HG03432 (cell line): Measurements from ENCODE around the gene DDRGK1.
"Not testable (repeated sequence)": the region's sequence is repeated elsewhere in the genome, so short reads cannot be mapped to it uniquely, and the experiment has no call there.

Experiments
- ATAC-seq: cut with Tn5 transposase; IDR thresholded peaks from one replicate; pipeline ENCODE4 v1.9.1; 2021; ENCODE audit warnings: mild to moderate bottlenecking, moderate library complexity; ENCODE audit not compliant: unreplicated experiment

Gene DDRGK1

DNA sequence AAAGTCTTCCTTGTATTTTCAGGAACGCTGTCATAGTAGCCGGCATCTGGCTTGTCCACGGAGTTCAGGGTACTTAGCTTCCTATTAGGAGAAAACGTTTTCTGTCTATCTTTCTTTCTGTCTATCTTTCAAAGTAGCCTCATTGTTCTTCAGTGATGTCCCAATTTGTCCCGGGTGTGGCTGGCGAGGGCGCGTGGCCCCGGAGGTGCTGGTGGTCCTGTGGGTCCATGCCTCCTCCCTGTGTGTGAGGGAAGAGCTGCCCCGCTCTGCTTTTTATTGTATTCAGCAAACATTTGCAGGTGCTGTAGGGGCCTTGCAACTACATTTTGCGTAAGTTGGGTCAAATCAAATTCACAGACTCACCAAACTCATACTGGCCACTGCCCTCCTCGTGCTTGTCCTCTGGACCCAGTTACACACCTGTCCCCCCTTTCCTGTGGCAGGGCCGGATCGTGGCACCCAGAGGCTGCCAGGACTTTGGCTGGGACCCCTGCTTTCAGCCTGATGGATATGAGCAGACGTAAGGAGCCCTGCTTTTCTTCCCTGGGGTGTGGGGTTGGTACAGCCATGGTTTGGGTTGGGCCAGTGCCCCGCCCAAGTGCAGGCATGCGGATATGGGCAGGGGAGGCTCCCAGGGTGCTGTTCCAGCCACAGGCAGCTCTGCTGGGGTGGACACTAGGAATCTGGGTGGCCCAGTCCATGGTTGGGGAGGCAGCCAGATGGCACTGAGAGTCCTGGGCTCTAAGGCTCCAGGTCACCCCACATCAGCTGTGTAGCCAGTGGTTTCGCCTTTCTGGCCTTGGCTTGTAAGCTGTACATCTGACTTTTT lies 17.1 kb upstream of the DDRGK1 start:
- ATAC-seq, result no peak

DNA sequence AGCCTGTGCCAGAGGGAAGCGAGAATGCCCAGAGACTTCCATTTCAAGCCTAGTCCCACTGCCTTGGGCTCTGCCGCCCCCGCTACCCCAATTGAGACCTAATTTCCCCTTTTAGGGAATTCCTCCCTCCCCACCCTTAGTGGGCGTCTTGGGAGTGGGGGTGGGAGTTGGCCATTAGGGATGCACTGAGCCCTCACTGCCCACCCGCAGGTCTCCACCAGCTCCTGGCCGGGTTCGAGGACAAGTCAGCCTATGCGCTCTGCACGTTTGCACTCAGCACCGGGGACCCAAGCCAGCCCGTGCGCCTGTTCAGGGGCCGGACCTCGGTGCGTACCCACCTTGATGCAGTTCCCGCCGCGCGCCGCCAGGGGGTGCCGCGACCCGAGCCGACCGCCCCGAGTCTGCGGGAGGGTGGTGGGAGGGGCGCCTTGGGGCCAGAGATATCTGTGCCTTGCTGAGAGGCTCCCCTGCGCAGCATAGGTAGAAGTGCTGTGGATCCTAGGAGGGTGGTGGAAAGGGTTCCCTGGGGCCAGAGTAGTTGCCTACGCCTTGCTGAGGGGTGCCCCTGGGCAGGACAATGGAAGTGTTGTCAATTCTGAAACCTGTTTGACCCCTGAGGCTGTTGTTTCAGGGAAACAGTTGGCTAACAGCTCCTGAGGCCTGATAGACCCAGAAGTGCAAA lies 14.0 kb upstream of the DDRGK1 start:
- peak; percentile 65 for ATAC-seq

DNA sequence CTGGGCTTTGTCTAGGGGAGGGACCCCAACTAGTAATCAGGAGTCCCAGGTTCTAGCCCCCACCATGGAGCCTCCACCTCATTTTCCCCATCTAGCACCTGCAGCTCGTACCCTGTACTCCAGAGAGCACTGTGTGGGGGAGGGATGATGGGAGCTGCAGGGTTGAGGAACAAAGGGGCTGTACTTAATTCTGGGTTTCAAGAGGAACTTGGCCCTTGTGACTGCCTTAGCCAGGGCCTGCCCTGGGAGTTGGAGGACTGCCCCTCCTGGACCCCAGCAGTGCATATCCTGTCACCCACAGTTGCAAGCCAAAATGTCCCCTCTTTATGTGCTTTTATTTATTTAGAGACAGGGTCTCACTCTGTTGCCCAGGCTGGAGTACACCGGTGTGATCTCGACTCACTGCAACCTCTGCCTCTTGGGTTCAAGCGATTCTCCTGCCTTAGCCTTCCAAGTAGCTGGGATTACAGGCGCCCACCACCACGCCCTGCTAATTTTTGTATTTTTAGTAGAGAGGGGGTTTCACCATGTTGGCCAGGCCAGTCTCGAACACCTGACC lies 11.0 kb upstream of the DDRGK1 start:
- ATAC-seq, result not testable (repeated sequence)

DNA sequence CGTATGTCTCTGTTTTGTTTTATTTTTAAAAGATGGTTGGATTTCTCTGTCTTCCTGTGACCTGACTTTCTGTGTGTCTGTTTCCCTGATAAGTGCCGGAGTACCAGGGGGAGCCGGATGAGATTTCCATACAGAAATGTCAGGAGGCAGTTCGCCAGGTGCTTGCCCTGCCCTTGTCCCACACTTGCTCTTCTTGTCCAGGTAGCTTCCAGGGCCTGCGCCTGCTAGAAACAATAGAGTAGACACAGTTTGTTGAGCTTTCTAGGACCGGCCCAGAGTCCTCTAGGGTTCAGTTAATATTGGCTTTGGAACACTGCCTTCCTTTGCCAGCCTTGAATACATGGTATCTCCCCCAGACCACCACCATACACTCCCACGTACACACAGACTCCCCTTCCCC lies 8.7 kb upstream of the DDRGK1 start:
- no peak for ATAC-seq

DNA sequence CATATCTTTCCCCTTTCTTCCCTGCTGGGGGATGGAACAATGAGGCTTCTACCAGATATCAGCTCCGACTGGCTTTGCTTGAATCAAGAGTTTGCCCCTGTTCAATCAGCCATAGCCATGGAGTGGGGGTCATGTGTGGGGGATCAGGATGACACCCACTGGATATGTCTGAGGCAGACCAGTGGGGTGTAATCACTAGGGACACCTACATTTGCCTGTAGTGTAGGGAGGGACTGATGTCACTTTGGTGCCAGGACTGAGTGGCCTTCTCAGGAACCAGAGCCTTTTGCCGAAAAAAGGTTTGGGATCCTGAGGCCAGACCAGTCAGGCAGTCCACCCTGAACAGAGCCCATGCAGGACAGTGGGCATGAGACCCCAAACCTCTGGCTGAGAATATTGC lies 5.9 kb upstream of the DDRGK1 start:
- no peak for ATAC-seq

DNA sequence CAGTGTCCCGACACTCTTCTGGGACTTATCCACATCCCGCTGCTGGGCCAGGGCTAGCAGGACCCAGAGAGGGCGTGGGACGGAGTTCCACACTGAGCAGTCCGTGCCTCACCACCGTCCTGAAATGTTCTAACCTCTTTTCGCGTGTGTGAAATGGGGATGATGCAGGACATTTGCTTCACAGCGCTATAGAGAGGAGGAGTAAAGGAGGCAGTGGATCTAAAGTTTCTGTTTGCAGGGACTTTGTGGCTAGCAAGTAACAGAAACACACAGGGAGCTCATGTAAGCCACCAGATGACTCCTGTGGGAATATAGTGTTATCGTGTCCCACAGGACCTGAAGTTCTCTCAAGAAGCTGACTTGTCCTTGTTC lies 5.5 kb upstream of the DDRGK1 start:
- no peak for ATAC-seq

DNA sequence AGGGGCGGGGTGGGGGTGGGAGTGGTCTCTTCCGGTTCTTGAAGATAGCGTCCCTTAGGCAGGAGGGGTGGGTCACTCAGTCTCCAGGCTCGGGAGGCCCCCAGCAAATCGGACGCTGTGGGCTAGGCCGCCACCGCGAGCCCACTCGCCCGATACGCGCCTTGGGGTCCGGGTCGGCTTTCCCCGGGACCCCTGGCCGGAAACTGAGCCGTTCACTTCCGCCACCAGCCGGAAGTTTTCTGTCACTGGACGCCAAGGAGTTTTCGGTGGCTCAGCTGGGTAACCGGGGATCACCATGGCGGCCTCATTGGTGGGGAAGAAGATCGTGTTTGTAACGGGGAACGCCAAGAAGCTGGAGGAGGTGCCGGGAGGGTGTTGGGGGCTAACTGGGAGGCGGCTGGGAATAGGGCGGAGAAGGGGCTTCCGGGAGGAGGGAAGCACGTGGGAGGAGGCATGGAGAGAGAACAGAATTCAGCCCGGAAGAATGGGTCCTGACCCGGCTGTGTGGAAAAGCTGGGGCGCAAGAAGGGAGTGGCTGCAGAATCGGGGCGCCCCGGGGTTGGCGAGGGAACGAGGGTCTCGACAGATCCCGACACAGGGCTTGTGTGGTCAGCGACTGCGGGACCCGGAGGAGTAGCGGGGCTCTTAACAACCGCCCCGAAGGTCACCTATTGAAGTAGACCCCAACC lies 4.9 kb upstream of the DDRGK1 start, which contains the start of gene ITPA:
Gene ITPA (plus strand): TSS at position 242 of the 689 bp plus-strand sequence. CDS start 54 bp downstream, at position 296.
- no peak for ATAC-seq

DNA sequence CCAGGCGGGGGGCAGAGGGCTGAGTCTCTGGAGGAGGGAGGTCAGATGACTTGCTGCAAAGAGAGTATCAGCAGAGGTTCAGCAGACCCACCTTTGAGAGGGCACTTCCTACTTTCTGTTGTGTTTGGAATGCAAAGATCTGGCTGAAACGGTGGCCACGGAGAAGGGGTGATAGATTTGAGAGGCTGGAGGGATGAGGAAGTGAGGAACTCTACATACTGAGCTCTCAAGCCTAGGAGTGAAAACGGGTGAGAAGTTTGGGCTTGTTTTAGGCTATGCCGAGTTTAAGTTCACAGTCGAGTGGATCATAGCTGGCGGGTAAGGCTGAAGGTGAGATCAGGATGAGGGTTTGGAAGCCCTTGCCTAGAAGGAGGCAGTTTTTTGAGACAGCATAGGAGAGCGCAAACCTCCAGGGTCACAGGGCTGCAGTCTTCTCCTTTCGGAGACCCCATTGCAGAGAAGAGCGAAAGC lies 4.3 kb upstream of the DDRGK1 start:
- ATAC-seq, result no peak

DNA sequence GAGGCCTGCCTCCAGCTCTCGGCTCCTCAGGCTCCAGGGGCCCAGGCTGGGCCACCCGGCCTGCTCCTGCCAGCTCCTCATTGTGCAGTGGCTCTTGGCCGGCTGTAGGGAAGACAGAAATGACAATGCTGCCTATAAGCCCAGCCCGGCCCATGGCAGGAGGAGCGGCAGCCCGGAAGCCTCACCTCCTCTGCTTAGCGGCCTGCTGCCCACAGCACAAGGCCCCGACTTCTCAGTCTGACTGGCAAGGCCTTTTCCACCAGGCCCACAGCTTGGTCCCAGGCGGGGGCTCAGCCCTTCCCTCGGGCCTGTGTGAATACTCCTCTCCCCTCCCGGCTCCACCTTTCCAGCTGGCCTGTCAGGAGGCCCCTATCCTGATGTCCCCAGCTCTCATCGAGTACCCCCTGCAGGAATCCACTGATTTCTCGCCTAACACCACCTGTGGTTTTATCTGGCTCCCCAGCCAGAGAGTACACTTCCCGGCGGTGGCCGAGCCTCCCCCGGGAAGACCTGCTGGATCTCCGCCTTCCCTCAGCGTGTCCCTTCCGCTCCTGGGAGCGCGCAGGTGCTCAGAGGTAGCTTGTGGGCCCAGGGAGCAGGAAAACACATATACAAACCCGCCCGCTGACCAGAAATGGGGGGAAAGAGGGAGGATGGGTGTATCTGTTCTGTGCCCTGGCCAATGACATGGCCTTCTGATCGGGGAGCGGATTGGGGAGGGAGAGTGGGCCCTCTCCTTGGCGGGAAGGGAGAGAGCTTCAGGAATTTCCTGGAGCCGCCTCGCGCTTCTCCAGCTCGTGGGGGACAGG lies 963 bp downstream of the DDRGK1 start:
- peak; percentile 23 for ATAC-seq

DNA sequence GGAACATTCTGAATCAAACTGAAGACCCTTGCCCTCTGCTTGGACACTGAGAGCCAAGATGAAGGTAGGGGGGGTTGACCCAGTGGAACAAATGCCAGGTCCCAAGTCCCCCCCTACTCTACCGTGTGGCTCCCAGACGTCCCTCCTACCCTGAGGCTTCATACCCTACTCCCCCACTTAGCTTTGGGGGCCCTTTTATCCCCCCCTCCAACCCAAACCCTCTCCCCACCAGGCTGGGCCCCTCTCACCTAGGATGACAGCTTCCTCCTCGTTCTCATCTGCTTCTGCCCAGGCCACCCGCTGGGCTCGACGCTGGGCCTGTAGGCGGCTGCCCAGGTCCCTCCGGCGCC lies 1.5 kb downstream of the DDRGK1 start:
- ATAC-seq, result no peak

DNA sequence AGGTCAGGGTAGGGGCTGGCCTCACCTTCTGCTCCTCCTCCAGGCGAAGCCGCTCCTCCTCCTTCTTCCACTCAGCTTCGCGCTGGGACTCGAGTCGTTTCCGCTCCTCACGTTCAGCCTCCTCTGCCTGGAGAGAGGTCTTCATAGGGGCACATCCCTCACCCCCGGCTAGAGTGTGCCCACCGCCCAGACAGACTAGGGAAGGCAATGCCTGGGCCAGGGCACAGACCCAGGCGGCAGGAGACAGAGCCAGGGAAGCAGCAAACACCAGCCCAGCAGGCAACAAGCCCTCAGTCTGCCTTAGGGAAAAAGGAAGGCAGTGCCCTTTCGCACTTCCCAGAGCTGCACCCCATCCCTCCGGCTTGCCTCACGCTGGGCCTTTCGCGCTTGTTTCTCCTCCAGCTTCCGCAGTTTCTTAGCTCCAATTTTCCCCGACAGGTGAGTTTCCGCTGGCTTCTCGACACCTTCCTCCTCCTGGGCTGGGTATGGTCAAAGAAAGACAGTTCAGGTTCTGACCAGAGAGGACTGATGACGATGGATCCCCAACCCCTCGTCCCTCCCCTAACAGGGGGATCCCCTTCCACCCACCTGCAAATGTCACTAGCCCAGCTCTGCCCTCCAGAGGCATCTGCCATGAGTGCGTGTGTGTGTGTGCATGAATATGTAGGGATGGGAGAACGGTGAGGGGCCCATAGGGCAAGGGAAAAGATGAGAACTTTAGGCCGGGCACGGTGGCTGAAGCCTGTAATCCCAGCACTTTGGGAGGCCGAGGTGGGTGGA lies 4.3 kb downstream of the DDRGK1 start:
- ATAC-seq, result no peak

DNA sequence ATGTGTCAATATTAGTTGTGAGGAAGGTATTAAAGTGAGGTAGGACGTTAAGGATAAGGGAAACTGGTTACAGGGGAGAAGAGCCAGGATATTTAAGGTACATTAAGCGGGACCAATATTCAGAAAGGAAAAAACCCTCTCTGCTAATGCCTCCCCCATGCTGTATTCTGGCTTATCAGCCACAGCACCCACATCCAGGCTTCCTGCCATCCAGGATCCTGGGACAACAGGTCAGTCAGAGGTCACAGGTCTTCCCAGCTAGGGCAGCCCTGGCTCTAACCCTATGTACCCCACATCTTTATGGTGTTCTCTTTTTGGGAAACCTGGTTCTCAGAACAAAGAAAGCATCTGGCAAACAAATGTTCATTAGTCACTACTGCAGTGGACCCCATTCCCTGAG lies 5.3 kb downstream of the DDRGK1 start:
- ATAC-seq, result no peak

DNA sequence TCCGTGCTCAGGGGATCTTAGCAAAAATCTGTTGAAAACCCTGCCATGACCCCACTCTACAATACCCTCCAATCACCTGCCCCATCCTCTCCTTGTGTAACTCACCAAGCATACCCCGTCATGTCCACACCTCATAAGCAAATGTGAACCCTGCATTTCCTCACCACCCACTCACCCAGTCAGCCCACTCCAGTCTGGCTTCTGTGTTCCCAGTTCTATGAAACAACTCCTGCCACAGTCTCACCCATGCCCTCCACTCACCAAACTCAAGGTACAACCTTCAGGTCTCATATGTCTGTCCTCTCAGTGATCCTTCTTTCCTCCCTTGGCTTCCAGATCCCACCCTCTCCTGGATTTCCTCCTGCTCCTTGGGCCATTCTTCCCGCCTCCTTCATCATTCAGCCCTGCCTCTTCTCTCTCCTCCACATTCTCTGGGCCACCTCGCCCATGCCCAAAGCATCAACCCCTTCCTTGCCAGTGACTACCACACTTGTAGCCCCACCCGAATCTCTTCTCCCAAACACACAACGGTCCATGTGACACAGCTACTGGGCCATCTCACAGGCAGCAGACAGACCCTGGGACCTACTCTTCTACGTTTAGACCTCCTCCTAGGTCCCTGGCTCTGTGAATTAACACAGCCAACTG lies 8.8 kb downstream of the DDRGK1 start:
- no peak for ATAC-seq

DNA sequence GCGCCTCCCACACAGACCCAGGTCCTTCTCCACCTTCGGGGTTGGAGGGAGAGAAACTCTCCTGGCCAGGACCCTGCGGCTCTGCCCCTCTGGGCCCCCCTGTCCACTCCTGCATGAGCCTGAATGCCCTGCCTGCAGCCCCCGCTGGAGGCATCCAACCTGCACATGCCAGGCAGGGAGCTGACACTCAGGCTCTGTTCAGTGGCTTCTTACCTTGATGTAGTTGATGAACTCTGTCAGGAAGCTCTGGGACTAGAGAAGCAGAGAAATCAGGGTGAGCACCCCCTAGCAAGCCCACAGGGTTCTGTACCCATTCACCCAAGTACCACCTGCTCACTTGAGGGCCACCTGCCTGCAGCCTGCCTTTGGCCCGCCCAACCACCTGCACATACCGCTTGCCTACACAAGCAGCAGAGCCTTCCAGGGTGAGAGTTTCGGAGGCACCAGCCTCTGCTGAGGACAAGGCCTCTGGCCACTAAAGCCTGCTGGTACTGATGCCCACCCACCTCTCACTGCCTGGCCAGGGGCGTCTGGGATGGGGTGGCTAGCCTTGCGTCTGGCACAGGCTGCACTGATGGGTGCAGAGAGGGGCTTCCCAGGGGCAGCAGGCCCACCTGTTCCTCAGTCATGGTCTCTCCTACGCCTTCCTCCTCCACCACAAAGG lies 9.7 kb downstream of the DDRGK1 start:
- no peak for ATAC-seq

DNA sequence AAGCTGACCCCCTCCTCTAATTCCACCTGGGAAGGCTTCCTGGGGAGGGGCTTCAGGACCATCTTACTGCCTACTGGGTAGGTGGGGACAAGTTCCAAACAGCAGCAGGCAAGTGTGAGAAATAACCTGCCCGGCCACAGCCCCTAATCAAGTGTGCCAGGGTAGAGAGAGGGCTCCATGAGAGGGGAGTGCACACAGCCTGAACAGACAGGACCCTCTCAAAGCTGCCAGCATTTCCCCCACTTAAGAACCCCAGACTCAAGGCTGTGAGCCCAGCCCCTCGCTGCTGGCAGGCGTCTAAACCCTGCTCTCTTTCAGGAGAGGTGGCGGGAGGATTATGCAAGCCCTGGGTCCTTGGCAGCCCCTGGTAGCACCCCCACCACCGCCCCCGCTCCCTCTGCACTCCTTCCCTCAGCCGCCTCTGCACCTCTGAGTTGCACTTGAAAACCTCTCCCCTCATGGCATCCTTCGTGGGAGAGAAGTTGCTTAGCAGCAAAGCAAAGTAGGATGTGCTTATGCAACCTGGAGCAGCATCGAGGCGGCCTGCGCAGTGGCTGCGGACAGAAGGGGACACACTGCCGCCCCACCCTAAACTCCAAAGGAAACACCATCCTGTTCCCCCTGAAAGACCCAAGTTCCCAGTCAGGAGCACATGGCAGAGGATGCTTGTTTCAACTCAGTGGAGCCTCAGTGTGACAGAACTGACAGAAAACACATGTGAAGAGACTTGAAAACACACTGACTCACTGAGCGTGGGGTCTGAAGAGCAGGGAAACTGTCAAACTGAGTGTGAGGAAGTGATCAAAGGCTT lies 10.5 kb downstream of the DDRGK1 start:
- ATAC-seq, result no peak

DNA sequence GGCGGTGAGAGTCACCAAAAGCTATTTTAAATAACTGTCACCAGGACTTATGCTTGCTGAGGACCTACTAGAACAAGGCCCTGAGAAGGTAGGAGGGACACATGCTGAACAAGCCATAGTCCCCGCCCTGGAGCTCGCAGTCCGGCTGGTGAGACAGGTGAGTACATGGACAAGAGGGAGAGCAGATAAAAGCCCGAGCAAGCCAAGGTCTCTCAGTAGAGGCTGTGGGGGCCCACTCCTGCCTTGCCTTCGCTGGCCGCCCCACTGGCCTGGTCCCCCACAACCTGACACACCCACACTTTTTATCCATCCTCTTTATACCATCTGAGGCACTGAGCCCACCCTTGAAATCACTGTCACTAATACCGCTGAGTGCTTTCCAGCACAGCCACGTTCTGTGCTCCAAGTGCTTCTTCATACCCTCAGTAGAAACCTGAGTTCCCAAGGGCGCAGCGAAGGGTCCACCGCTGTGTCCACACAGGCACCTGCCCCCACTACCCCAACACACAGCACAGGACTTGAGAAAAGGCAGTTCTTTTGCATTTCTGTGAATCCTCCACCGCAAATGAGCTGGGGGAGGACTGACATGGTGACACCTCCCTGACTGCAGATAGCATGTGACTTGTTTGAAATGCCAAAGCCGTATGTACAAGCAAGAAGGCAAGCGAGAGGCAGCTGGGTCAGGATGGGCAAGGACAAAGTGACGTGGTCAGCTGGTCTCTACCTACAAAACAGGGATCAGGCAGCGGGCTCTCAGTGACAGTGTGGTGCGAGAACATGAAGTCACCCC lies 12.1 kb downstream of the DDRGK1 start:
- ATAC-seq, result no peak

DNA sequence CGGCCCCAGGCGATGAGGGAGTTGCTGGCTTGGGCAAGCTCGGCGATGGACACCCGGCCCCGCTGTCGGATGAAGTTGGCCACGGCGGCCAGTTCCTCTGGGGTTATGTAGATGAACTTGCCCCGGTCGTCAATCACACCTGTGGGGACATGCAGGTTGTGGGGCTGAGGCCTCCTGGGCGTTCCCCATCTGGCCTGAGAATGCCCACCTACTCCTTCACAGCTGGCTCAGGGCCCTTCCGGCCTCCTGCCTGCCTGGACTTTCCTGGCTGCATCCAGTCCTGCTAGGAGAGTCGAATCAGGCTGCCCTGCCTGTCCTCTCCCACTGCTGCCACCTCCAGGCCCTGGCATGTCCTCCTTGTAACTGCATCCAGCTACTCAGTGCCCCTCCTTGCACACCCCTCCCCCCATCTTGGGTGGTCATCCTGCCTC lies 13.8 kb downstream of the DDRGK1 start:
- ATAC-seq, result no peak
